Liver (tissue), 9 donors: ENCODE data around the gene TECTB. TPM values are rescaled to one million over a fixed set of nuclear protein-coding genes. Genes with fewer than 3 reads are reported as not detected.

Experiments used
- DNase-seq: peaks from one replicate; pipeline ENCODE4 v3.0.0-alpha.2; 2017; ENCODE audit warnings: low spot score
- H3K27ac ChIP-seq, 2 donors: one replicate each; pipeline ENCODE4 v1.7.0; 2013; ENCODE audit warnings: inconsistent platforms in 2 of 2, low read length in 2 of 2, control low read depth in 1 of 2, low read depth in 1 of 2, mild to moderate bottlenecking in 1 of 2
- H3K27me3 ChIP-seq, 4 donors: one replicate each; pipeline versions ENCODE4 v1.6.1 to v1.7.0; 2013; ENCODE audit warnings: low read length in 3 of 4, inconsistent platforms in 1 of 4, mild to moderate bottlenecking in 1 of 4, moderate library complexity in 1 of 4; ENCODE audit not compliant: control insufficient read depth in 4 of 4, insufficient read depth in 4 of 4
- H3K36me3 ChIP-seq, 4 donors: one replicate each; pipeline versions ENCODE4 v1.6.1 to v1.7.0; 2013; ENCODE audit warnings: low read length in 3 of 4, mild to moderate bottlenecking in 3 of 4, low read depth in 1 of 4, moderate library complexity in 1 of 4; ENCODE audit not compliant: control insufficient read depth in 4 of 4, insufficient read depth in 3 of 4
- H3K4me1 ChIP-seq, 4 donors: one replicate each; pipeline versions ENCODE4 v1.6.1 to v1.7.0; 2013; ENCODE audit warnings: low read length in 3 of 4, mild to moderate bottlenecking in 3 of 4, moderate library complexity in 1 of 4; ENCODE audit not compliant: control insufficient read depth in 4 of 4, insufficient read depth in 4 of 4
- H3K4me3 ChIP-seq, 3 donors: one replicate each; pipeline versions ENCODE4 v1.6.1 to v1.7.0; 2013; ENCODE audit warnings: low read length in 3 of 3, control low read depth in 1 of 3, low read depth in 1 of 3, mild to moderate bottlenecking in 1 of 3
- H3K9ac ChIP-seq, 2 donors: one replicate each; pipeline ENCODE4 v1.7.0; 2013; ENCODE audit warnings: low read length in 2 of 2, mild to moderate bottlenecking in 2 of 2, moderate library complexity in 2 of 2, control low read depth in 1 of 2, low read depth in 1 of 2
- H3K9me3 ChIP-seq, 4 donors: one replicate each; pipeline versions ENCODE4 v1.6.1 to v1.7.0; 2013; ENCODE audit warnings: low read length in 3 of 4; ENCODE audit not compliant: control insufficient read depth in 4 of 4
- EGR1 ChIP-seq, 2 donors: IDR thresholded peaks; 2 replicates each; pipeline ENCODE4 v1.6.1; 2016 to 2018; ENCODE audit warnings: antibody characterized with exemption in 2 of 2, low read depth in 2 of 2
- FOXA2 ChIP-seq: IDR thresholded peaks from 2 replicates; pipeline ENCODE4 v1.6.1; 2016; ENCODE audit warnings: antibody characterized with exemption
- GABPA ChIP-seq, 2 donors: IDR thresholded peaks in 1 of 2; conservative IDR thresholded peaks in 1 of 2; 2 replicates each; pipeline ENCODE4 v1.6.1; 2016; ENCODE audit warnings: antibody characterized with exemption in 2 of 2, mild to moderate bottlenecking in 1 of 2, moderate library complexity in 1 of 2
- HNF4A ChIP-seq, 2 donors: conservative IDR thresholded peaks; 2 replicates each; pipeline ENCODE4 v1.6.1; 2016; ENCODE audit warnings: antibody characterized with exemption in 2 of 2, mild to moderate bottlenecking in 2 of 2
- HNF4G ChIP-seq: IDR thresholded peaks from 2 replicates; pipeline ENCODE4 v1.6.1; 2016; ENCODE audit warnings: antibody characterized with exemption
- JUND ChIP-seq, 2 donors: IDR thresholded peaks; 2 replicates each; pipeline ENCODE4 v1.6.1; 2016; ENCODE audit warnings: antibody characterized with exemption in 2 of 2
- NR2F2 ChIP-seq: IDR thresholded peaks from 2 replicates; pipeline ENCODE4 v1.6.1; 2016; ENCODE audit warnings: antibody characterized with exemption
- RAD21 ChIP-seq, 2 donors: IDR thresholded peaks; 2 replicates each; pipeline ENCODE4 v1.6.1; 2016; ENCODE audit warnings: antibody characterized with exemption in 2 of 2, mild to moderate bottlenecking in 2 of 2
- RXRA ChIP-seq, 2 donors: IDR thresholded peaks; 2 replicates each; pipeline ENCODE4 v1.6.1; 2017 to 2018; ENCODE audit warnings: antibody characterized with exemption in 2 of 2, mild to moderate bottlenecking in 1 of 2
- SP1 ChIP-seq: IDR thresholded peaks from 2 replicates; pipeline ENCODE4 v1.6.1; 2018; ENCODE audit warnings: antibody characterized with exemption, mild to moderate bottlenecking
- TAF1 ChIP-seq: conservative IDR thresholded peaks from 2 replicates; pipeline ENCODE4 v1.6.1; 2016; ENCODE audit warnings: antibody characterized with exemption, mild to moderate bottlenecking
- YY1 ChIP-seq: IDR thresholded peaks from 2 replicates; pipeline ENCODE4 v1.6.1; 2016; ENCODE audit warnings: antibody characterized with exemption, mild to moderate bottlenecking
- WGBS: extraction: QIAGEN DNeasy Blood & Tissue Kit; methylation state at CpG from one replicate; pipeline ENCODE4 v1.1.7; 2013; 5-methylcytosine and 5-hydroxymethylcytosine counted together
- polyA plus RNA-seq, 2 donors: library from polyadenylated mRNA; stranded (reverse) in 1 of 2; unstranded in 1 of 2; fragments of 200-250 nt in 1 of 2; fragments of >200 nt in 1 of 2; fragmentation: Nextera tagmentation in 1 of 2; extraction: Ambion mirVana in 1 of 2; gene quantifications; one replicate each; pipeline versions ENCODE4 v1.2.1 to v1.2.3, GENCODE V29; 2013 to 2015
- total RNA-seq, 2 donors: library from RNA; depleted of rRNA; stranded (reverse); fragments of >200 nt; gene quantifications; one replicate each; pipeline ENCODE4 v1.2.3, GENCODE V29; 2014
- TF ChIP-seq, protein P1 (sequence below): IDR thresholded peaks from 2 replicates; pipeline ENCODE4 v1.6.1; 2016; ENCODE audit warnings: antibody characterized with exemption
- TF ChIP-seq, protein P2 (sequence below): IDR thresholded peaks from 2 replicates; pipeline ENCODE4 v1.6.1; 2016; ENCODE audit warnings: antibody characterized with exemption
- TF ChIP-seq, protein P3 (sequence below): IDR thresholded peaks from 2 replicates; pipeline ENCODE4 v1.6.1; 2016; ENCODE audit warnings: antibody characterized with exemption
- TF ChIP-seq, protein P4 (sequence below): IDR thresholded peaks from 2 replicates; pipeline ENCODE4 v1.6.1; 2016; ENCODE audit warnings: antibody characterized with exemption, mild to moderate bottlenecking
- TF ChIP-seq, protein P5 (sequence below): fragments of 150-350 bp; IDR thresholded peaks from 2 replicates; pipeline ENCODE4 v1.5.1; 2017; ENCODE audit warnings: improper control_type of control experiment, low read depth, low read length; ENCODE audit not compliant: missing input control
- donor health status: healthy.
- donor health status: healthy.
- donor health status: healthy.
- donor health status: healthy.
- donor health status: healthy.

TECTB gene
- total and polyA plus RNA-seq, 4 donors, result 0.05 to 0.44 (median 0.08) TPM

- Histone ChIP-seq H3K9me3 (no peaks in the 10 kb centered on the region), H3K36me3 (no peaks in the 10 kb centered on the region), H3K27ac (peak overlapping the region; percentile 18 to 31), H3K9ac (no peak overlapping the region), H3K27me3 (no peaks in the 10 kb centered on the region), H3K4me1 (peaks cover 5 to 60% (median 37%) of the 10 kb centered on the region in 4 donors), H3K4me3 (no peak overlapping the region)
- DNase-seq, result no peak
- TF ChIP-seq, protein P1, sequence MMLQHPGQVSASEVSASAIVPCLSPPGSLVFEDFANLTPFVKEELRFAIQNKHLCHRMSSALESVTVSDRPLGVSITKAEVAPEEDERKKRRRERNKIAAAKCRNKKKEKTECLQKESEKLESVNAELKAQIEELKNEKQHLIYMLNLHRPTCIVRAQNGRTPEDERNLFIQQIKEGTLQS, result no peak
- TF ChIP-seq, protein P2, sequence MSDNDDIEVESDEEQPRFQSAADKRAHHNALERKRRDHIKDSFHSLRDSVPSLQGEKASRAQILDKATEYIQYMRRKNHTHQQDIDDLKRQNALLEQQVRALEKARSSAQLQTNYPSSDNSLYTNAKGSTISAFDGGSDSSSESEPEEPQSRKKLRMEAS, result no peak
- TF ChIP-seq HNF4A (conservative IDR thresholded peaks at IDR 0.05) (no peak), JUND (IDR thresholded peaks at IDR 0.05) (no peak), HNF4G (no peak), SP1 (no peak), YY1 (no peak), RXRA (IDR thresholded peaks at IDR 0.05) (no peak), FOXA2 (no peak), NR2F2 (no peak), EGR1 (IDR thresholded peaks at IDR 0.05; ENCODE audit: low read depth in 2 of 2) (no peak), GABPA (IDR thresholded peaks at IDR 0.05 in 1 of 2, conservative IDR thresholded peaks at IDR 0.05 in 1 of 2) (no peak)
- TF ChIP-seq, protein P3, sequence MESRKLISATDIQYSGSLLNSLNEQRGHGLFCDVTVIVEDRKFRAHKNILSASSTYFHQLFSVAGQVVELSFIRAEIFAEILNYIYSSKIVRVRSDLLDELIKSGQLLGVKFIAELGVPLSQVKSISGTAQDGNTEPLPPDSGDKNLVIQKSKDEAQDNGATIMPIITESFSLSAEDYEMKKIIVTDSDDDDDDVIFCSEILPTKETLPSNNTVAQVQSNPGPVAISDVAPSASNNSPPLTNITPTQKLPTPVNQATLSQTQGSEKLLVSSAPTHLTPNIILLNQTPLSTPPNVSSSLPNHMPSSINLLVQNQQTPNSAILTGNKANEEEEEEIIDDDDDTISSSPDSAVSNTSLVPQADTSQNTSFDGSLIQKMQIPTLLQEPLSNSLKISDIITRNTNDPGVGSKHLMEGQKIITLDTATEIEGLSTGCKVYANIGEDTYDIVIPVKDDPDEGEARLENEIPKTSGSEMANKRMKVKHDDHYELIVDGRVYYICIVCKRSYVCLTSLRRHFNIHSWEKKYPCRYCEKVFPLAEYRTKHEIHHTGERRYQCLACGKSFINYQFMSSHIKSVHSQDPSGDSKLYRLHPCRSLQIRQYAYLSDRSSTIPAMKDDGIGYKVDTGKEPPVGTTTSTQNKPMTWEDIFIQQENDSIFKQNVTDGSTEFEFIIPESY, result no peak
- TF ChIP-seq, protein P4, sequence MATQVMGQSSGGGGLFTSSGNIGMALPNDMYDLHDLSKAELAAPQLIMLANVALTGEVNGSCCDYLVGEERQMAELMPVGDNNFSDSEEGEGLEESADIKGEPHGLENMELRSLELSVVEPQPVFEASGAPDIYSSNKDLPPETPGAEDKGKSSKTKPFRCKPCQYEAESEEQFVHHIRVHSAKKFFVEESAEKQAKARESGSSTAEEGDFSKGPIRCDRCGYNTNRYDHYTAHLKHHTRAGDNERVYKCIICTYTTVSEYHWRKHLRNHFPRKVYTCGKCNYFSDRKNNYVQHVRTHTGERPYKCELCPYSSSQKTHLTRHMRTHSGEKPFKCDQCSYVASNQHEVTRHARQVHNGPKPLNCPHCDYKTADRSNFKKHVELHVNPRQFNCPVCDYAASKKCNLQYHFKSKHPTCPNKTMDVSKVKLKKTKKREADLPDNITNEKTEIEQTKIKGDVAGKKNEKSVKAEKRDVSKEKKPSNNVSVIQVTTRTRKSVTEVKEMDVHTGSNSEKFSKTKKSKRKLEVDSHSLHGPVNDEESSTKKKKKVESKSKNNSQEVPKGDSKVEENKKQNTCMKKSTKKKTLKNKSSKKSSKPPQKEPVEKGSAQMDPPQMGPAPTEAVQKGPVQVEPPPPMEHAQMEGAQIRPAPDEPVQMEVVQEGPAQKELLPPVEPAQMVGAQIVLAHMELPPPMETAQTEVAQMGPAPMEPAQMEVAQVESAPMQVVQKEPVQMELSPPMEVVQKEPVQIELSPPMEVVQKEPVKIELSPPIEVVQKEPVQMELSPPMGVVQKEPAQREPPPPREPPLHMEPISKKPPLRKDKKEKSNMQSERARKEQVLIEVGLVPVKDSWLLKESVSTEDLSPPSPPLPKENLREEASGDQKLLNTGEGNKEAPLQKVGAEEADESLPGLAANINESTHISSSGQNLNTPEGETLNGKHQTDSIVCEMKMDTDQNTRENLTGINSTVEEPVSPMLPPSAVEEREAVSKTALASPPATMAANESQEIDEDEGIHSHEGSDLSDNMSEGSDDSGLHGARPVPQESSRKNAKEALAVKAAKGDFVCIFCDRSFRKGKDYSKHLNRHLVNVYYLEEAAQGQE, result no peak
- WGBS, result 85% methylated on average over 6 of the region's 6 CpGs
Measured at GRCh38 chr10:112298581-112298980, 15.4 kb downstream of the TECTB start.

DNA sequence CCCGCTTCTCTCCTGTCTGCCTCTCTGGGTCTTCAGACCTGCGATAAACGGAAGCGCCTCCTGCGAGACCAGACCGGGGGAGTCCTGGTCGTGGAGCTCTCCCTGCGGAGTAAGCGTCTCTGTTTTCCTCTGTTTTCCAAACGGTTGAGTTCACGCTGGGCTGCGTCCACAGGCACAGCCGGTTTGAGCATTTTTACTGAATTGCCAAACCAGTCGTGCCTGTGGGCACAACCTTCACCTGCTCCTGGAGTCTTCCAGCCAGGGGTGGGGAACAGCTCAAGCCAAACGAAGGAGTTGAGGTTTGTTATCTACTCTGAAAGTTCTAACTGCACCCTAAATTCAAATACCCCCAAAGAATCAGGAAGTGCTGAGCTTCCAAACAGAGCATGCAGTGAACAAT lies 16.3 kb downstream of the TECTB start:
- H3K27ac ChIP-seq, result no peak overlapping the region

More for the DNA sequence above, 16.3 kb downstream of the TECTB start:
- no peak overlapping the region for H3K4me3 ChIP-seq
- H3K9me3 ChIP-seq, result no peaks in the 10 kb centered on the region
- peaks cover 5 to 68% (median 42%) of the 10 kb centered on the region in 4 donors for H3K4me1 ChIP-seq
- H3K9ac ChIP-seq, result no peak overlapping the region
- H3K27me3 ChIP-seq, result no peaks in the 10 kb centered on the region
- DNase-seq, result no peak
- no peak for TF ChIP-seq FOXA2
- TF ChIP-seq, protein P5, sequence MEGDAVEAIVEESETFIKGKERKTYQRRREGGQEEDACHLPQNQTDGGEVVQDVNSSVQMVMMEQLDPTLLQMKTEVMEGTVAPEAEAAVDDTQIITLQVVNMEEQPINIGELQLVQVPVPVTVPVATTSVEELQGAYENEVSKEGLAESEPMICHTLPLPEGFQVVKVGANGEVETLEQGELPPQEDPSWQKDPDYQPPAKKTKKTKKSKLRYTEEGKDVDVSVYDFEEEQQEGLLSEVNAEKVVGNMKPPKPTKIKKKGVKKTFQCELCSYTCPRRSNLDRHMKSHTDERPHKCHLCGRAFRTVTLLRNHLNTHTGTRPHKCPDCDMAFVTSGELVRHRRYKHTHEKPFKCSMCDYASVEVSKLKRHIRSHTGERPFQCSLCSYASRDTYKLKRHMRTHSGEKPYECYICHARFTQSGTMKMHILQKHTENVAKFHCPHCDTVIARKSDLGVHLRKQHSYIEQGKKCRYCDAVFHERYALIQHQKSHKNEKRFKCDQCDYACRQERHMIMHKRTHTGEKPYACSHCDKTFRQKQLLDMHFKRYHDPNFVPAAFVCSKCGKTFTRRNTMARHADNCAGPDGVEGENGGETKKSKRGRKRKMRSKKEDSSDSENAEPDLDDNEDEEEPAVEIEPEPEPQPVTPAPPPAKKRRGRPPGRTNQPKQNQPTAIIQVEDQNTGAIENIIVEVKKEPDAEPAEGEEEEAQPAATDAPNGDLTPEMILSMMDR, result no peak
- TF ChIP-seq, protein P1, result no peak
- no peak for TF ChIP-seq RXRA (IDR thresholded peaks at IDR 0.05)
- TF ChIP-seq SP1, result no peak
- no peak for TF ChIP-seq EGR1 (IDR thresholded peaks at IDR 0.05; ENCODE audit: low read depth in 2 of 2)
- TF ChIP-seq YY1, result no peak
- TF ChIP-seq, protein P4, result no peak
- no peak for TF ChIP-seq JUND (IDR thresholded peaks at IDR 0.05)
- TF ChIP-seq HNF4A (conservative IDR thresholded peaks at IDR 0.05), result no peak
- TF ChIP-seq TAF1, result no peak
- no peak for TF ChIP-seq RAD21 (IDR thresholded peaks at IDR 0.05)
- TF ChIP-seq NR2F2, result no peak
- no peak for TF ChIP-seq GABPA (IDR thresholded peaks at IDR 0.05 in 1 of 2, conservative IDR thresholded peaks at IDR 0.05 in 1 of 2)
- TF ChIP-seq, protein P3, result no peak
- WGBS, result 89% methylated on average over 15 of the region's 15 CpGs
- H3K36me3 ChIP-seq, result no peaks in the 10 kb centered on the region
